Caco-2 (cell line): Measurements from ENCODE around the gene NPAS3. TPM values are rescaled to one million over a fixed set of nuclear protein-coding genes. Genes with fewer than 3 reads are reported as not detected.

Experiments used
- BruUV-seq: library from RNA; stranded (reverse); fragments of 400-500 nt; replicated peaks from 2 replicates; lab custom pipeline; 2021; lab: Mats Ljungman, UMichigan
- CTCF ChIA-PET: fragments of 300-600 bp; sonication (Branson Sonifier 250); formaldehyde crosslinking; loops from one replicate; lab custom pipeline; 2022; ENCODE audit warnings: antibody characterized with exemption; lab: Charles Lee
- POLR2A ChIA-PET: fragments of 300-600 bp; sonication (Branson Sonifier 250); formaldehyde crosslinking; loops from one replicate; lab custom pipeline; 2022; ENCODE audit warnings: antibody characterized with exemption; lab: Charles Lee
- DNase-seq, 2 experiments: peaks; one replicate each; pipeline versions ENCODE4 v3.0.0 to v3.0.0-alpha.2; 2020 to 2022
- H3K27me3 ChIP-seq: replicated peaks from 2 replicates; pipeline ENCODE4 v1.6.0; 2011; ENCODE audit warnings: low read length; ENCODE audit not compliant: control insufficient read depth, insufficient read depth
- H3K36me3 ChIP-seq: 2 replicates; pipeline ENCODE4 v1.5.1; 2011; ENCODE audit warnings: low read length; ENCODE audit not compliant: control insufficient read depth, insufficient read depth
- H3K4me1 ChIP-seq: fragments of 250-450 bp; sonication (Bioruptor Pico); 2 replicates; pipeline ENCODE4 v1.5.1; 2020; ENCODE audit warnings: mild to moderate bottlenecking
- H3K4me3 ChIP-seq: 2 replicates; pipeline ENCODE4 v1.5.1; 2011; ENCODE audit warnings: low read depth, mild to moderate bottlenecking, control low read depth, low read length
- H3K9me3 ChIP-seq: fragments of 250-450 bp; sonication (Bioruptor Pico); 2 replicates; pipeline ENCODE4 v1.5.1; 2020; ENCODE audit warnings: mild to moderate bottlenecking, moderate library complexity
- H3K27ac Mint-ChIP-seq: one replicate; pipeline ENCODE4 v1.8.0; 2022; ENCODE audit warnings: mixed read lengths; ENCODE audit not compliant: unreplicated experiment
- H3K27me3 Mint-ChIP-seq: one replicate; pipeline ENCODE4 v1.8.0; 2022; ENCODE audit warnings: mixed read lengths; ENCODE audit not compliant: insufficient read depth, unreplicated experiment
- H3K36me3 Mint-ChIP-seq: one replicate; pipeline ENCODE4 v1.8.0; 2022; ENCODE audit warnings: mild to moderate bottlenecking, mixed read lengths; ENCODE audit not compliant: insufficient read depth, unreplicated experiment
- H3K4me1 Mint-ChIP-seq: one replicate; pipeline ENCODE4 v1.8.0; 2022; ENCODE audit warnings: low read depth, mixed read lengths; ENCODE audit not compliant: unreplicated experiment
- H3K4me3 Mint-ChIP-seq: one replicate; pipeline ENCODE4 v1.8.0; 2022; ENCODE audit warnings: mild to moderate bottlenecking, moderate library complexity, mixed read lengths; ENCODE audit not compliant: unreplicated experiment
- H3K9me3 Mint-ChIP-seq: one replicate; pipeline ENCODE4 v1.8.0; 2022; ENCODE audit warnings: mixed read lengths; ENCODE audit not compliant: unreplicated experiment
- intact Hi-C: fragments of 100-400 bp; cut with micrococcal nuclease; formaldehyde crosslinking; loops from one replicate; pipeline ENCODE4 v1.10.0; 2022; ENCODE audit not compliant: unreplicated experiment
- total RNA-seq: library from RNA; stranded (reverse); gene quantifications from 2 replicates; pipeline ENCODE4 v1.2.3, GENCODE V29; 2022
- TF ChIP-seq, protein P1 (sequence below), 2 experiments: fragments of 200-600 bp in 1 of 2; IDR thresholded peaks; 1 replicate in 1 of 2; 2 replicates in 1 of 2; pipeline versions ENCODE4 v1.5.1 to v1.8.0; 2011 to 2022; ENCODE audit warnings: antibody characterized with exemption in 1 of 2, control low read depth in 1 of 2, inconsistent platforms in 1 of 2, low read depth in 1 of 2, low read length in 1 of 2, mild to moderate bottlenecking in 1 of 2, moderate library complexity in 1 of 2; ENCODE audit not compliant: insufficient read depth in 1 of 2, severe bottlenecking in 1 of 2, unreplicated experiment in 1 of 2

NPAS3 gene
- total RNA-seq, 1 experiment from 2014 or later = not detected

GRCh38 chr14:32906672-32907071, 32.0 kb upstream of the NPAS3 start:
- POLR2A ChIA-PET = no interaction called here

GRCh38 chr14:32908196-32909084, 30.2 kb upstream of the NPAS3 start:
- BruUV-seq = no TSS peak
- H3K36me3 ChIP-seq = no peaks in the 10 kb centered on the region

More at GRCh38 chr14:32906672-32907071, 32.0 kb upstream of the NPAS3 start:
- no peaks in the 10 kb centered on the region for H3K36me3 Mint-ChIP-seq
- H3K36me3 ChIP-seq = no peaks in the 10 kb centered on the region
- H3K4me3 Mint-ChIP-seq = no peak overlapping the region
- CTCF ChIA-PET = no interaction called here
- intact Hi-C loops = no loop called here
- peaks cover 5% of the 10 kb centered on the region for H3K27me3 Mint-ChIP-seq
- no peaks in the 10 kb centered on the region for H3K9me3 Mint-ChIP-seq
- no peak overlapping the region for H3K4me3 ChIP-seq
- no peaks in the 10 kb centered on the region for H3K4me1 ChIP-seq
- H3K27me3 ChIP-seq = no peaks in the 10 kb centered on the region
- H3K27ac Mint-ChIP-seq = no peak overlapping the region
- DNase-seq = no peak
- no peaks in the 10 kb centered on the region for H3K4me1 Mint-ChIP-seq
- no TSS peak for BruUV-seq
- no peaks in the 10 kb centered on the region for H3K9me3 ChIP-seq
- TF ChIP-seq, protein P1, sequence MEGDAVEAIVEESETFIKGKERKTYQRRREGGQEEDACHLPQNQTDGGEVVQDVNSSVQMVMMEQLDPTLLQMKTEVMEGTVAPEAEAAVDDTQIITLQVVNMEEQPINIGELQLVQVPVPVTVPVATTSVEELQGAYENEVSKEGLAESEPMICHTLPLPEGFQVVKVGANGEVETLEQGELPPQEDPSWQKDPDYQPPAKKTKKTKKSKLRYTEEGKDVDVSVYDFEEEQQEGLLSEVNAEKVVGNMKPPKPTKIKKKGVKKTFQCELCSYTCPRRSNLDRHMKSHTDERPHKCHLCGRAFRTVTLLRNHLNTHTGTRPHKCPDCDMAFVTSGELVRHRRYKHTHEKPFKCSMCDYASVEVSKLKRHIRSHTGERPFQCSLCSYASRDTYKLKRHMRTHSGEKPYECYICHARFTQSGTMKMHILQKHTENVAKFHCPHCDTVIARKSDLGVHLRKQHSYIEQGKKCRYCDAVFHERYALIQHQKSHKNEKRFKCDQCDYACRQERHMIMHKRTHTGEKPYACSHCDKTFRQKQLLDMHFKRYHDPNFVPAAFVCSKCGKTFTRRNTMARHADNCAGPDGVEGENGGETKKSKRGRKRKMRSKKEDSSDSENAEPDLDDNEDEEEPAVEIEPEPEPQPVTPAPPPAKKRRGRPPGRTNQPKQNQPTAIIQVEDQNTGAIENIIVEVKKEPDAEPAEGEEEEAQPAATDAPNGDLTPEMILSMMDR (IDR thresholded peaks at IDR 0.05; ENCODE audit: insufficient read depth in 1 of 2, low read depth in 1 of 2, low read length in 1 of 2, severe bottlenecking in 1 of 2, unreplicated experiment in 1 of 2) = no peak

GRCh38 chr14:32913725-32914124, 25.0 kb upstream of the NPAS3 start:
- no peaks in the 10 kb centered on the region for H3K4me1 ChIP-seq
- intact Hi-C loops = no loop called here

More at GRCh38 chr14:32908196-32909084, 30.2 kb upstream of the NPAS3 start:
- Mint-ChIP-seq H3K4me3 (no peak overlapping the region), H3K4me1 (no peaks in the 10 kb centered on the region), H3K9me3 (no peaks in the 10 kb centered on the region), H3K27me3 (peaks cover 5% of the 10 kb centered on the region), H3K27ac (no peak overlapping the region), H3K36me3 (no peaks in the 10 kb centered on the region)
- no peak overlapping the region for H3K4me3 ChIP-seq
- H3K4me1 ChIP-seq = no peaks in the 10 kb centered on the region
- POLR2A ChIA-PET = no interaction called here
- intact Hi-C loops = no loop called here
- no peaks in the 10 kb centered on the region for H3K27me3 ChIP-seq
- CTCF ChIA-PET = no interaction called here
- DNase-seq = no peak
- TF ChIP-seq, protein P1 (IDR thresholded peaks at IDR 0.05; ENCODE audit: insufficient read depth in 1 of 2, low read depth in 1 of 2, low read length in 1 of 2, severe bottlenecking in 1 of 2, unreplicated experiment in 1 of 2) = no peak
- H3K9me3 ChIP-seq = no peaks in the 10 kb centered on the region

More at GRCh38 chr14:32913725-32914124, 25.0 kb upstream of the NPAS3 start:
- TF ChIP-seq, protein P1 (IDR thresholded peaks at IDR 0.05; ENCODE audit: insufficient read depth in 1 of 2, low read depth in 1 of 2, low read length in 1 of 2, severe bottlenecking in 1 of 2, unreplicated experiment in 1 of 2) = peak in 1 of 2 experiments; percentile 22
- DNase-seq = no peak
- H3K9me3 Mint-ChIP-seq = no peaks in the 10 kb centered on the region
- CTCF ChIA-PET = no interaction called here
- POLR2A ChIA-PET = no interaction called here
- no peaks in the 10 kb centered on the region for H3K36me3 Mint-ChIP-seq
- Histone ChIP-seq H3K36me3 (no peaks in the 10 kb centered on the region), H3K4me3 (no peak overlapping the region), H3K9me3 (no peaks in the 10 kb centered on the region), H3K27me3 (no peaks in the 10 kb centered on the region)
- peaks cover 10% of the 10 kb centered on the region for H3K27me3 Mint-ChIP-seq
- no peak overlapping the region for H3K27ac Mint-ChIP-seq
- BruUV-seq = no TSS peak
- no peaks in the 10 kb centered on the region for H3K4me1 Mint-ChIP-seq
- H3K4me3 Mint-ChIP-seq = no peak overlapping the region
